HG03565 (cell line): ENCODE results near the gene CSAD.

Experiments
- ATAC-seq: cut with Tn5 transposase; IDR thresholded peaks from one replicate; pipeline ENCODE4 v1.9.1; 2021; ENCODE audit warnings: mild to moderate bottlenecking, moderate library complexity; ENCODE audit not compliant: unreplicated experiment

The CSAD gene

GRCh38 chr12:53200107-53200457 lies 19.4 kb upstream of the CSAD start:
- peak; percentile 18 for ATAC-seq

GRCh38 chr12:53199700-53200099 lies 19.0 kb upstream of the CSAD start:
- no peak for ATAC-seq

GRCh38 chr12:53198486-53199110 lies 17.9 kb upstream of the CSAD start:
- no peak for ATAC-seq

- no peak for ATAC-seq
Observed at GRCh38 chr12:53197011-53197640, 16.4 kb upstream of the CSAD start.

- no peak for ATAC-seq
Observed at GRCh38 chr12:53196486-53196885, 15.8 kb upstream of the CSAD start.

- no peak for ATAC-seq
Observed at GRCh38 chr12:53195516-53196420, 15.0 kb upstream of the CSAD start.

GRCh38 chr12:53194973-53195372 lies 14.2 kb upstream of the CSAD start:
- ATAC-seq: no peak

GRCh38 chr12:53193985-53194716 lies 13.4 kb upstream of the CSAD start:
- no peak for ATAC-seq

GRCh38 chr12:53193040-53193439 lies 12.3 kb upstream of the CSAD start:
- no peak for ATAC-seq

GRCh38 chr12:53192531-53193021 lies 11.9 kb upstream of the CSAD start:
- no peak for ATAC-seq

- no peak for ATAC-seq
Observed at GRCh38 chr12:53191885-53192530, 11.3 kb upstream of the CSAD start.

GRCh38 chr12:53191096-53191884 lies 10.6 kb upstream of the CSAD start:
- no peak for ATAC-seq

GRCh38 chr12:53190108-53190729 lies 9.5 kb upstream of the CSAD start:
- no peak for ATAC-seq

GRCh38 chr12:53187145-53187899 lies 6.6 kb upstream of the CSAD start:
- ATAC-seq: no peak

GRCh38 chr12:53186745-53187144 lies 6.0 kb upstream of the CSAD start:
- ATAC-seq: no peak

GRCh38 chr12:53185582-53186153 lies 4.9 kb upstream of the CSAD start:
- no peak for ATAC-seq

- no peak for ATAC-seq
Observed at GRCh38 chr12:53184828-53185227, 4.1 kb upstream of the CSAD start.

- ATAC-seq: no peak
Observed at GRCh38 chr12:53182903-53183302, 2.2 kb upstream of the CSAD start.
